SH-SY5Y (cell line): ENCODE results near the gene DAB2.

Experiments
- GATA2 ChIP-seq: IDR thresholded peaks from 2 replicates; pipeline ENCODE4 v1.6.1; 2011; ENCODE audit warnings: mild to moderate bottlenecking, low read depth, low read length
- GATA3 ChIP-seq: IDR thresholded peaks from 2 replicates; pipeline ENCODE4 v1.6.1; 2011; ENCODE audit warnings: low read depth, mild to moderate bottlenecking, low read length, moderate library complexity

DNA sequence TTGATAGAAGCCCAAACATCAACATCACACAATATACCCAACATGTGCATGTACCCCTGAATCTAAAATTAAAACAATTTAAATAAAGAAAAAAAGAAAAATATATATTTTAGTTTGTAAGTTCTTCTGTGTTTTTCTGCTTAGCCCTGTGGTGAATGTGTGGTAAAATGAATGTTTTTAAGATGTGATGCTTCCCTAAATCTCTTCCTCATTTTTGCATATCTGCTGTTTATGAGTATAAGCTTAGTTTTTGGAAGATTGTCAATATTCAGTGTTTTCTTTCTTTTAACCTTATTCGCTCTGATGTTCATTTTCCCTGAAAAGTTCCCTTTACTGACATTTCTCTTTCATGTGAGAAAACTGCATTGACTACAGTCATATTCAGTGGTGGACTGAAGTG is 44.4 kb upstream of the DAB2 start:
- TF ChIP-seq GATA3 (no peak), GATA2 (no peak)
